SU-DHL-6 (cell line): ENCODE measurements around the gene TSG101.

Experiments
- H2AFZ ChIP-seq: fragments of 200-600 bp; sonication (generic); 2 replicates; pipeline ENCODE4 v1.6.1; 2014; ENCODE audit warnings: low read depth, mild to moderate bottlenecking, moderate library complexity, mixed read lengths, antibody characterized with exemption, low read length; ENCODE audit not compliant: severe bottlenecking
- H3F3A ChIP-seq: fragments of 200-600 bp; shearing (Covaris generic); 2 replicates; pipeline ENCODE4 v1.6.0; 2016; ENCODE audit warnings: antibody characterized with exemption, mild to moderate bottlenecking; ENCODE audit not compliant: insufficient read depth
- H3K27ac ChIP-seq: fragments of 200-600 bp; sonication (generic); 2 replicates; pipeline ENCODE4 v1.5.1; 2016; ENCODE audit warnings: low read depth, mild to moderate bottlenecking, low read length, moderate library complexity, mixed read lengths
- H3K27me3 ChIP-seq: fragments of 200-600 bp; sonication (generic), shearing (Covaris generic); 2 replicates; pipeline ENCODE4 v1.6.0; 2014; ENCODE audit warnings: mild to moderate bottlenecking, low read length
- H3K36me3 ChIP-seq: fragments of 200-600 bp; sonication (generic); 2 replicates; pipeline ENCODE4 v1.6.1; 2014; ENCODE audit warnings: mild to moderate bottlenecking, low read length, mixed read lengths
- H3K4me2 ChIP-seq: fragments of 300-600, 200-600 bp; shearing (Covaris generic), sonication (generic); 2 replicates; pipeline ENCODE4 v1.6.0; 2014; ENCODE audit warnings: low read length, low read depth, mild to moderate bottlenecking; ENCODE audit not compliant: poor library complexity, severe bottlenecking
- H3K4me3 ChIP-seq: fragments of 200-600 bp; sonication (generic); 2 replicates; pipeline ENCODE4 v1.5.1; 2014; ENCODE audit warnings: antibody characterized with exemption, low read length, mild to moderate bottlenecking, mixed read lengths; ENCODE audit not compliant: insufficient read depth, poor library complexity, severe bottlenecking
- H3K79me2 ChIP-seq: fragments of 200-600 bp; sonication (generic); 2 replicates; pipeline ENCODE4 v1.6.1; 2014; ENCODE audit warnings: mild to moderate bottlenecking, low read length, moderate library complexity; ENCODE audit not compliant: insufficient read depth
- H3K9ac ChIP-seq: fragments of 200-600 bp; sonication (generic); 2 replicates; pipeline ENCODE4 v1.7.0; 2014; ENCODE audit warnings: mild to moderate bottlenecking, low read length
- H3K9me2 ChIP-seq: fragments of 200-600 bp; sonication (generic); replicated peaks from 2 replicates; pipeline ENCODE4 v1.6.1; 2014; ENCODE audit warnings: low read length; ENCODE audit not compliant: insufficient read depth
- H3K9me3 ChIP-seq: fragments of 200-600 bp; sonication (generic); 2 replicates; pipeline ENCODE4 v1.6.1; 2014; ENCODE audit warnings: low read length, mixed read lengths; ENCODE audit not compliant: insufficient read depth
- H4K20me1 ChIP-seq: fragments of 200-600 bp; sonication (generic); 2 replicates; pipeline ENCODE4 v1.6.1; 2014; ENCODE audit warnings: low read depth, mild to moderate bottlenecking, antibody characterized with exemption, low read length, moderate library complexity, mixed read lengths
- CTCF ChIP-seq: fragments of 200-600 bp; sonication (generic); IDR thresholded peaks from one replicate; pipeline ENCODE4 v1.5.1; 2017; ENCODE audit warnings: antibody characterized with exemption, mild to moderate bottlenecking, low read length, moderate library complexity; ENCODE audit not compliant: insufficient read depth, poor library complexity, severe bottlenecking
- EZH2phosphoT487 ChIP-seq: fragments of 200-600 bp; sonication (generic), shearing (Covaris generic); conservative IDR thresholded peaks from 2 replicates; pipeline ENCODE4 v1.6.1; 2018; ENCODE audit warnings: mild to moderate bottlenecking, antibody characterized with exemption, low read length, moderate library complexity, mixed read lengths

TSG101 gene

GRCh38 chr11:18522388-18522787 lies 4.4 kb downstream of the TSG101 start:
- H3K9ac ChIP-seq = no peak overlapping the region
- TF ChIP-seq CTCF (no peak), EZH2phosphoT487 (no peak)
- H2AFZ ChIP-seq = no peak overlapping the region
- H3K27ac ChIP-seq = no peak overlapping the region
- H3K36me3 ChIP-seq = peaks cover 4% of the 10 kb centered on the region; the same call in 1 of the 2 replicates
- 0 out of 2 replicates have a peak, but pooled peaks cover 9% of the 10 kb centered on the region for H4K20me1 ChIP-seq
- H3K9me2 ChIP-seq = no peaks in the 10 kb centered on the region
- H3K9me3 ChIP-seq = no peaks in the 10 kb centered on the region
- peaks cover 88% of the 10 kb centered on the region for H3K79me2 ChIP-seq
- H3K4me2 ChIP-seq = no peak overlapping the region
- H3K27me3 ChIP-seq = no peaks in the 10 kb centered on the region
- H3K4me3 ChIP-seq = no peak overlapping the region
- H3F3A ChIP-seq = peaks cover 11% of the 10 kb centered on the region; the same call in 1 of the 2 replicates

GRCh38 chr11:18521122-18521521 lies 5.6 kb downstream of the TSG101 start:
- H4K20me1 ChIP-seq = 0 out of 2 replicates have a peak, but pooled peaks cover 9% of the 10 kb centered on the region
- TF ChIP-seq EZH2phosphoT487 = no peak
- no peak for TF ChIP-seq CTCF
- H3K79me2 ChIP-seq = peaks cover 78% of the 10 kb centered on the region
- 0 out of 2 replicates have a peak, but pooled peaks cover 9% of the 10 kb centered on the region for H3F3A ChIP-seq
- no peak overlapping the region for H3K9ac ChIP-seq
- no peak overlapping the region for H2AFZ ChIP-seq
- H3K36me3 ChIP-seq = peaks cover 4% of the 10 kb centered on the region; the same call in 1 of the 2 replicates
- no peaks in the 10 kb centered on the region for H3K27me3 ChIP-seq
- H3K4me2 ChIP-seq = no peak overlapping the region
- H3K9me3 ChIP-seq = no peaks in the 10 kb centered on the region
- H3K27ac ChIP-seq = no peak overlapping the region
- no peak overlapping the region for H3K4me3 ChIP-seq
- no peaks in the 10 kb centered on the region for H3K9me2 ChIP-seq

GRCh38 chr11:18502352-18502751 lies 24.4 kb downstream of the TSG101 start:
- no peaks in the 10 kb centered on the region for H3K9me2 ChIP-seq
- TF ChIP-seq EZH2phosphoT487 = no peak
- TF ChIP-seq CTCF = no peak
- no peak overlapping the region for H3K27ac ChIP-seq
- H3K36me3 ChIP-seq = peaks cover 43% of the 10 kb centered on the region
- no peaks in the 10 kb centered on the region for H3K9me3 ChIP-seq
- H3K4me2 ChIP-seq = no peak overlapping the region
- H3K4me3 ChIP-seq = no peak overlapping the region
- H2AFZ ChIP-seq = no peak overlapping the region
- H4K20me1 ChIP-seq = no peaks in the 10 kb centered on the region
- H3K27me3 ChIP-seq = no peaks in the 10 kb centered on the region
- H3F3A ChIP-seq = peaks cover 4% of the 10 kb centered on the region; the same call in 1 of the 2 replicates
- H3K9ac ChIP-seq = no peak overlapping the region
- H3K79me2 ChIP-seq = no peaks in the 10 kb centered on the region
